H9 (cell line): ENCODE data around the gene CDC37. TPM values are rescaled to one million over a fixed set of nuclear protein-coding genes. Genes with fewer than 3 reads are reported as not detected.

Experiments
- DNase-seq: peaks from one replicate; pipeline ENCODE4 v3.0.0-alpha.2; 2017
- H2AFZ ChIP-seq: one replicate; pipeline ENCODE4 v1.6.1; 2013; ENCODE audit warnings: mild to moderate bottlenecking, low read length, control low read depth, moderate library complexity
- H2AK5ac ChIP-seq: 2 replicates; pipeline ENCODE4 v1.6.1; 2013; ENCODE audit warnings: low read length, control low read depth, mixed read lengths; ENCODE audit not compliant: insufficient read length
- H2BK120ac ChIP-seq: one replicate; pipeline ENCODE4 v1.6.1; 2013; ENCODE audit warnings: low read depth, mild to moderate bottlenecking, low read length, control low read depth, inconsistent platforms; ENCODE audit not compliant: poor library complexity, severe bottlenecking
- H2BK12ac ChIP-seq: 2 replicates; pipeline ENCODE4 v1.6.1; 2013; ENCODE audit warnings: low read length, control low read depth, mixed read lengths, low read depth; ENCODE audit not compliant: insufficient read length
- H2BK15ac ChIP-seq: 2 replicates; pipeline ENCODE4 v1.6.1; 2013; ENCODE audit warnings: low read depth, low read length, control low read depth
- H2BK20ac ChIP-seq: one replicate; pipeline ENCODE4 v1.6.1; 2013; ENCODE audit warnings: low read depth, mild to moderate bottlenecking, low read length, control low read depth, inconsistent platforms; ENCODE audit not compliant: poor library complexity, severe bottlenecking
- H2BK5ac ChIP-seq: 2 replicates; pipeline ENCODE4 v1.6.1; 2013; ENCODE audit warnings: low read length, control low read depth, mixed read lengths; ENCODE audit not compliant: insufficient read length
- H3K14ac ChIP-seq: 2 replicates; pipeline ENCODE4 v1.6.1; 2013; ENCODE audit warnings: low read length, control low read depth; ENCODE audit not compliant: insufficient read depth
- H3K18ac ChIP-seq: 2 replicates; pipeline ENCODE4 v1.6.1; 2013; ENCODE audit warnings: low read depth, mild to moderate bottlenecking, mixed read lengths, low read length, control low read depth; ENCODE audit not compliant: insufficient read length
- H3K23ac ChIP-seq: 2 replicates; pipeline ENCODE4 v1.6.1; 2013; ENCODE audit warnings: low read length, control low read depth, mixed read lengths, low read depth; ENCODE audit not compliant: insufficient read length
- H3K23me2 ChIP-seq: 2 replicates; pipeline ENCODE4 v1.6.1; 2013; ENCODE audit warnings: low read depth, mild to moderate bottlenecking, mixed read lengths, low read length, control low read depth; ENCODE audit not compliant: insufficient read length, poor library complexity, severe bottlenecking
- H3K27ac ChIP-seq: 2 replicates; pipeline ENCODE4 v1.5.1; 2013; ENCODE audit warnings: low read length, control low read depth, mixed read lengths, low read depth; ENCODE audit not compliant: insufficient read length
- H3K27me3 ChIP-seq: 2 replicates; pipeline ENCODE4 v1.6.1; 2013; ENCODE audit warnings: low read length, control low read depth, inconsistent platforms; ENCODE audit not compliant: insufficient read depth
- H3K4ac ChIP-seq: 2 replicates; pipeline ENCODE4 v1.6.1; 2013; ENCODE audit warnings: low read depth, mild to moderate bottlenecking, control low read depth, inconsistent platforms, low read length, moderate library complexity
- H3K4me1 ChIP-seq: 2 replicates; pipeline ENCODE4 v1.6.1; 2013; ENCODE audit warnings: low read length, control low read depth, inconsistent platforms; ENCODE audit not compliant: insufficient read depth
- H3K4me2 ChIP-seq: 2 replicates; pipeline ENCODE4 v1.6.1; 2013; ENCODE audit warnings: low read length, control low read depth, mixed read lengths; ENCODE audit not compliant: insufficient read length, insufficient read depth
- H3K56ac ChIP-seq: 2 replicates; pipeline ENCODE4 v1.6.1; 2013; ENCODE audit warnings: low read depth, mild to moderate bottlenecking, mixed read lengths, low read length, control low read depth; ENCODE audit not compliant: insufficient read length
- H3K79me1 ChIP-seq: 2 replicates; pipeline ENCODE4 v1.6.1; 2013; ENCODE audit warnings: low read depth, mild to moderate bottlenecking, moderate library complexity, low read length, control low read depth, inconsistent platforms; ENCODE audit not compliant: insufficient read depth, poor library complexity, severe bottlenecking
- H3K79me2 ChIP-seq: 2 replicates; pipeline ENCODE4 v1.6.1; 2013; ENCODE audit warnings: low read length, control low read depth, inconsistent platforms; ENCODE audit not compliant: insufficient read depth
- H3K9ac ChIP-seq: 2 replicates; pipeline ENCODE4 v1.6.1; 2013; ENCODE audit warnings: low read length, control low read depth, mixed read lengths; ENCODE audit not compliant: insufficient read length; ENCODE audit errors: extremely low read depth
- H3K9me3 ChIP-seq: one replicate; pipeline ENCODE4 v1.6.1; 2013; ENCODE audit warnings: low read depth, low read length, inconsistent platforms; ENCODE audit not compliant: control insufficient read depth
- H3T11ph ChIP-seq: one replicate; pipeline ENCODE4 v1.6.1; 2013; ENCODE audit warnings: mild to moderate bottlenecking, low read length, control low read depth, inconsistent platforms
- H4K20me1 ChIP-seq: one replicate; pipeline ENCODE4 v1.6.1; 2013; ENCODE audit not compliant: control insufficient read depth, insufficient read length, insufficient read depth
- H4K5ac ChIP-seq: 2 replicates; pipeline ENCODE4 v1.6.1; 2013; ENCODE audit warnings: low read depth, mild to moderate bottlenecking, mixed read lengths, low read length, control low read depth; ENCODE audit not compliant: insufficient read length
- H4K8ac ChIP-seq: replicated peaks from 2 replicates; pipeline ENCODE4 v1.6.1; 2013; ENCODE audit warnings: low read length, control low read depth, mixed read lengths, low read depth; ENCODE audit not compliant: insufficient read length
- H4K91ac ChIP-seq: 2 replicates; pipeline ENCODE4 v1.6.1; 2013; ENCODE audit warnings: low read depth, mild to moderate bottlenecking, moderate library complexity, mixed read lengths, low read length, control low read depth; ENCODE audit not compliant: insufficient read length
- H3K27ac Mint-ChIP-seq, 3 experiments: 2 replicates in 2 of 3; 3 replicates in 1 of 3; pipeline ENCODE4 v1.8.0; 2020 to 2021; ENCODE audit warnings: mixed read lengths in 3 of 3, mild to moderate bottlenecking in 1 of 3, moderate library complexity in 1 of 3
- H3K27me3 Mint-ChIP-seq: 2 replicates; pipeline ENCODE4 v1.8.0; 2021; ENCODE audit warnings: low read depth, mild to moderate bottlenecking, moderate library complexity, mixed read lengths
- H3K36me3 Mint-ChIP-seq, 3 experiments: 2 replicates in 2 of 3; 3 replicates in 1 of 3; pipeline ENCODE4 v1.8.0; 2020 to 2021; ENCODE audit warnings: low read depth in 3 of 3, mixed read lengths in 3 of 3; ENCODE audit not compliant: insufficient read depth in 1 of 3
- H3K4me1 Mint-ChIP-seq, 2 experiments: 2 replicates each; pipeline ENCODE4 v1.8.0; 2020; ENCODE audit warnings: mixed read lengths in 2 of 2
- H3K4me3 Mint-ChIP-seq, 2 experiments: 2 replicates in 1 of 2; 3 replicates in 1 of 2; pipeline ENCODE4 v1.8.0; 2020 to 2021; ENCODE audit warnings: mild to moderate bottlenecking in 2 of 2, mixed read lengths in 2 of 2, moderate library complexity in 1 of 2
- H3K9me3 Mint-ChIP-seq, 2 experiments: 2 replicates in 1 of 2; 3 replicates in 1 of 2; pipeline ENCODE4 v1.8.0; 2020; ENCODE audit warnings: mild to moderate bottlenecking in 2 of 2, mixed read lengths in 2 of 2, moderate library complexity in 1 of 2
- WGBS: extraction: QIAGEN DNeasy Blood & Tissue Kit; methylation state at CpG from one replicate; pipeline ENCODE4 v1.1.7; 2013; ENCODE audit warnings: missing lambda C conversion rate, low lambda C conversion rate, mixed read lengths; ENCODE audit not compliant: insufficient read length; ENCODE audit errors: extremely low coverage; 5-methylcytosine and 5-hydroxymethylcytosine counted together
- total RNA-seq: library from RNA; stranded (reverse); gene quantifications from 2 replicates; pipeline ENCODE4 v1.2.1, GENCODE V29; 2021
- TF ChIP-seq, protein P1 (sequence below): fragments of 200-600 bp; sonication (generic); conservative IDR thresholded peaks from 3 replicates; pipeline ENCODE4 v1.8.0; 2021; ENCODE audit warnings: antibody characterized with exemption, mild to moderate bottlenecking

The CDC37 gene
- total RNA-seq, 1 experiment from 2014 or later: 155 TPM

GRCh38 chr19:10392120-10392519 is 11.2 kb downstream of the CDC37 start:
- no peaks in the 10 kb centered on the region for H3K9me3 ChIP-seq
- H2AK5ac ChIP-seq: no peak overlapping the region
- no peak overlapping the region for H2BK12ac ChIP-seq
- TF ChIP-seq, protein P1, sequence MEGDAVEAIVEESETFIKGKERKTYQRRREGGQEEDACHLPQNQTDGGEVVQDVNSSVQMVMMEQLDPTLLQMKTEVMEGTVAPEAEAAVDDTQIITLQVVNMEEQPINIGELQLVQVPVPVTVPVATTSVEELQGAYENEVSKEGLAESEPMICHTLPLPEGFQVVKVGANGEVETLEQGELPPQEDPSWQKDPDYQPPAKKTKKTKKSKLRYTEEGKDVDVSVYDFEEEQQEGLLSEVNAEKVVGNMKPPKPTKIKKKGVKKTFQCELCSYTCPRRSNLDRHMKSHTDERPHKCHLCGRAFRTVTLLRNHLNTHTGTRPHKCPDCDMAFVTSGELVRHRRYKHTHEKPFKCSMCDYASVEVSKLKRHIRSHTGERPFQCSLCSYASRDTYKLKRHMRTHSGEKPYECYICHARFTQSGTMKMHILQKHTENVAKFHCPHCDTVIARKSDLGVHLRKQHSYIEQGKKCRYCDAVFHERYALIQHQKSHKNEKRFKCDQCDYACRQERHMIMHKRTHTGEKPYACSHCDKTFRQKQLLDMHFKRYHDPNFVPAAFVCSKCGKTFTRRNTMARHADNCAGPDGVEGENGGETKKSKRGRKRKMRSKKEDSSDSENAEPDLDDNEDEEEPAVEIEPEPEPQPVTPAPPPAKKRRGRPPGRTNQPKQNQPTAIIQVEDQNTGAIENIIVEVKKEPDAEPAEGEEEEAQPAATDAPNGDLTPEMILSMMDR: no peak
- Mint-ChIP-seq H3K27me3 (peaks cover 2% of the 10 kb centered on the region; the same call in 1 of the 2 replicates), H3K27ac (no peak overlapping the region), H3K9me3 (no peaks in the 10 kb centered on the region), H3K36me3 (peaks cover 33 to 58% (median 50%) of the 10 kb centered on the region in 3 experiments; a peak in 6 of 7 replicates), H3K4me3 (no peak overlapping the region), H3K4me1 (peaks cover 8 to 9% of the 10 kb centered on the region in 2 experiments; a peak in 3 of 4 replicates)
- H4K8ac ChIP-seq: no peak overlapping the region
- H3K56ac ChIP-seq: no peak overlapping the region
- no peak overlapping the region for H3K9ac ChIP-seq
- H3K4me1 ChIP-seq: no peaks in the 10 kb centered on the region
- no peak overlapping the region for H3K4me2 ChIP-seq
- no peak overlapping the region for H2AFZ ChIP-seq
- no peak overlapping the region for H3K14ac ChIP-seq
- no peak overlapping the region for H2BK20ac ChIP-seq
- no peak overlapping the region for H2BK5ac ChIP-seq
- no peaks in the 10 kb centered on the region for H3K27me3 ChIP-seq
- H2BK15ac ChIP-seq: no peak overlapping the region
- no peaks in the 10 kb centered on the region for H3K79me2 ChIP-seq
- H3K27ac ChIP-seq: no peak overlapping the region
- no peak overlapping the region for H4K91ac ChIP-seq
- H3K18ac ChIP-seq: no peak overlapping the region
- H2BK120ac ChIP-seq: no peak overlapping the region
- H3K23me2 ChIP-seq: peaks cover 3% of the 10 kb centered on the region
- WGBS: no CpG with 5 or more reads among the region's 6 CpGs
- no peaks in the 10 kb centered on the region for H3K79me1 ChIP-seq
- H4K20me1 ChIP-seq: no peaks in the 10 kb centered on the region
- no peak overlapping the region for H4K5ac ChIP-seq
- no peak overlapping the region for H3T11ph ChIP-seq
- no peak overlapping the region for H3K23ac ChIP-seq
- no peak overlapping the region for H3K4ac ChIP-seq
- DNase-seq: no peak
